Parathyroid adenoma (tissue), 2 donors: ENCODE data around the gene FUT6.

Experiments
- H2AFZ ChIP-seq: fragments of 300-600 bp; sonication (generic); one replicate; pipeline ENCODE4 v1.7.0; 2017; ENCODE audit warnings: antibody characterized with exemption, mild to moderate bottlenecking
- H3K27ac ChIP-seq: fragments of 300-600 bp; sonication (generic); one replicate; pipeline ENCODE4 v1.7.0; 2017
- H3K27me3 ChIP-seq: fragments of 300-600 bp; sonication (generic); one replicate; pipeline ENCODE4 v1.7.0; 2017; ENCODE audit warnings: low read length; ENCODE audit not compliant: control insufficient read depth, insufficient read depth
- H3K36me3 ChIP-seq: fragments of 300-600 bp; sonication (generic); one replicate; pipeline ENCODE4 v1.7.0; 2017; ENCODE audit warnings: low read length; ENCODE audit not compliant: control insufficient read depth, insufficient read depth
- H3K4me1 ChIP-seq: fragments of 300-600 bp; sonication (generic); one replicate; pipeline ENCODE4 v1.7.0; 2017; ENCODE audit warnings: control low read depth
- H3K4me2 ChIP-seq: fragments of 300-600 bp; sonication (generic); one replicate; pipeline ENCODE4 v1.7.0; 2017; ENCODE audit warnings: low read length
- H3K4me3 ChIP-seq: fragments of 300-600 bp; sonication (generic); one replicate; pipeline ENCODE4 v1.7.0; 2017; ENCODE audit warnings: low read depth, low read length
- H3K79me2 ChIP-seq: fragments of 300-600 bp; sonication (generic); one replicate; pipeline ENCODE4 v1.7.0; 2017; ENCODE audit warnings: control low read depth
- H3K9ac ChIP-seq: fragments of 300-600 bp; sonication (generic); one replicate; pipeline ENCODE4 v1.7.0; 2017; ENCODE audit warnings: mild to moderate bottlenecking
- H3K9me3 ChIP-seq: fragments of 300-600 bp; sonication (generic); one replicate; pipeline ENCODE4 v1.7.0; 2017; ENCODE audit warnings: low read length; ENCODE audit not compliant: control insufficient read depth
- TF ChIP-seq, protein P1 (sequence below): fragments of 300-600 bp; sonication (generic); IDR thresholded peaks from one replicate; pipeline ENCODE4 v1.7.0; 2017; ENCODE audit warnings: antibody characterized with exemption, mild to moderate bottlenecking
- donor health status: primary hyperparathyroidism.

Gene FUT6

DNA sequence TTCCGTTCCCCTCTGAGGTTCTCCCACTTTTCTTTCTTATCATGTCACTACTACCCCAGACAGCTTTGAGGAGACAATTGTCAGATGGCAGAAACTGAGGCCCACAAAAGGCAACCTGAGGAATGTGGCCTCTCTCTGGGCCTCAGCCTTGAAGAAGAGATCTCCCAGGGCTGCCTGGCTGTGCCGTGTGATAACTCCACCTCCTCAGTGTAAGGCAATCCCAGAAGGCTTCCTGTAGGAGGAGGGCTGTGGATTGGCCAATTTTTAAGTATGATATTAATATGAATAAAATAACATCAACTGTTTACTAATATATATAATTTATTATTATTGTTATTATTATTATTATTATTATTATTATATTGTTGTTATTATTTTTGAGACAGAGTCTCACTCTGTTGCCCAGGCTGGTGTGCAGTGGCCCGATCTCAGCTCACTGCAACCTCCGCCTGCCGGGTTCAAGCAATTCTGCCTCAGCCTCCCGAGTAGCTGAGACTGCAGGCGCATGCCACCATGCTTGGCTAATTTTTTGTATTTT, 44.1 kb downstream of the FUT6 start:
- H3K4me2 ChIP-seq = no peak overlapping the region
- H3K4me1 ChIP-seq = no peaks in the 10 kb centered on the region
- no peaks in the 10 kb centered on the region for H3K36me3 ChIP-seq
- H3K9me3 ChIP-seq = no peaks in the 10 kb centered on the region
- no peak overlapping the region for H3K27ac ChIP-seq
- TF ChIP-seq, protein P1, sequence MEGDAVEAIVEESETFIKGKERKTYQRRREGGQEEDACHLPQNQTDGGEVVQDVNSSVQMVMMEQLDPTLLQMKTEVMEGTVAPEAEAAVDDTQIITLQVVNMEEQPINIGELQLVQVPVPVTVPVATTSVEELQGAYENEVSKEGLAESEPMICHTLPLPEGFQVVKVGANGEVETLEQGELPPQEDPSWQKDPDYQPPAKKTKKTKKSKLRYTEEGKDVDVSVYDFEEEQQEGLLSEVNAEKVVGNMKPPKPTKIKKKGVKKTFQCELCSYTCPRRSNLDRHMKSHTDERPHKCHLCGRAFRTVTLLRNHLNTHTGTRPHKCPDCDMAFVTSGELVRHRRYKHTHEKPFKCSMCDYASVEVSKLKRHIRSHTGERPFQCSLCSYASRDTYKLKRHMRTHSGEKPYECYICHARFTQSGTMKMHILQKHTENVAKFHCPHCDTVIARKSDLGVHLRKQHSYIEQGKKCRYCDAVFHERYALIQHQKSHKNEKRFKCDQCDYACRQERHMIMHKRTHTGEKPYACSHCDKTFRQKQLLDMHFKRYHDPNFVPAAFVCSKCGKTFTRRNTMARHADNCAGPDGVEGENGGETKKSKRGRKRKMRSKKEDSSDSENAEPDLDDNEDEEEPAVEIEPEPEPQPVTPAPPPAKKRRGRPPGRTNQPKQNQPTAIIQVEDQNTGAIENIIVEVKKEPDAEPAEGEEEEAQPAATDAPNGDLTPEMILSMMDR = no peak
- no peaks in the 10 kb centered on the region for H3K79me2 ChIP-seq
- no peak overlapping the region for H3K4me3 ChIP-seq
- no peak overlapping the region for H3K9ac ChIP-seq
- H2AFZ ChIP-seq = no peak overlapping the region
- no peaks in the 10 kb centered on the region for H3K27me3 ChIP-seq

DNA sequence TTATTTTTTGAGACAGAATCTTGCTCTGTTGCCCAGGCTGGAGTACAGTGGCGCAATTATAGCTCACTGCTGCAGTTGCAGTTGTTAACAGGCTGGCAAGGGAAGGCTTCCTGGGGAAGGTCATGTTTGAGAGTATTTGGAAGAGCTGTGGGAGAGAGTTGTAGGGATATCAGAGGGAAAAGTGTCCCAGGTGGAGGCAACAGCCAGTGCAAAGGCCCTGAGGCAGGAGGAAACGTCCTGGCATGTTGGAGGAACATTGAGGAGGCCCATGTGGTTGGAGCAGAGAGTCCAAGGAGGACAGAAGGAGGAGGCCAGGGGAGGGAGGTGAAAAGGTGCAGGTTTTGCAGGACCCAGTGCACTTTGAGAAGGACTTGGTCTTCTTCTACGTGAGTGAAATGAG, 46.3 kb downstream of the FUT6 start:
- H3K27ac ChIP-seq = no peak overlapping the region
- no peaks in the 10 kb centered on the region for H3K79me2 ChIP-seq
- no peaks in the 10 kb centered on the region for H3K27me3 ChIP-seq
- no peak overlapping the region for H2AFZ ChIP-seq
- no peak overlapping the region for H3K4me3 ChIP-seq
- H3K4me2 ChIP-seq = no peak overlapping the region
- no peaks in the 10 kb centered on the region for H3K4me1 ChIP-seq
- no peak overlapping the region for H3K9ac ChIP-seq
- no peaks in the 10 kb centered on the region for H3K36me3 ChIP-seq
- TF ChIP-seq, protein P1 = no peak
- no peaks in the 10 kb centered on the region for H3K9me3 ChIP-seq

DNA sequence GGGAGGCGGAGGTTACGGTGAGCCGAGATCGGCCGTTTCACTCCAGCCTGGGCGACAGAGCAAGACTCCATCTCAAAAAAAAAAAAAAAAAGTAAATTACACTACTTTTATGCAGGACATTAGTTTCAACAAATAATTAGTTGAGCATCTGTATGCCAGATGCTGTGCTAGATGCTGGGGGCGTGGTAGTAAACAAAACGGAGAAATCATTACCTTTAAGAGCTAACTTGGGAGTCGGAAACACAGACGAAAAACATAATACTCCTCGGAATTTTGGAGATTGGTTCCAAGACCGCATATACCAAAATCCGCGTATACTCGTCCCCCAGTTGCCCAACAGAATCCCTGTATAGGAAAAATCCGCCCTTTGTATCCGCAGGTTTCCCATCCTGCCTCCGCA, 47.3 kb downstream of the FUT6 start:
- Histone ChIP-seq H3K27me3 (no peaks in the 10 kb centered on the region), H3K27ac (no peak overlapping the region), H3K4me1 (no peaks in the 10 kb centered on the region), H2AFZ (no peak overlapping the region), H3K4me3 (no peak overlapping the region), H3K4me2 (no peak overlapping the region), H3K36me3 (no peaks in the 10 kb centered on the region), H3K79me2 (no peaks in the 10 kb centered on the region), H3K9me3 (no peaks in the 10 kb centered on the region), H3K9ac (no peak overlapping the region)
- TF ChIP-seq, protein P1 = no peak

GRCh38 chr19:5790559-5791520, 48.7 kb downstream of the FUT6 start, which contains the start of gene DUS3L:
TSS of gene DUS3L (minus strand) at chr19:5791163. CDS start at chr19:5791141, 22 bp downstream.
- Histone ChIP-seq H3K4me3 (peak within 1 kb of the TSS; percentile 90), H3K4me1 (no peaks in the 10 kb centered on the region), H3K27me3 (no peaks in the 10 kb centered on the region), H3K36me3 (no peaks in the 10 kb centered on the region), H3K79me2 (no peaks in the 10 kb centered on the region), H3K27ac (peak within 1 kb of the TSS; percentile 87), H3K9me3 (no peaks in the 10 kb centered on the region), H2AFZ (peak within 1 kb of the TSS; percentile 87), H3K4me2 (peak within 1 kb of the TSS; percentile 76), H3K9ac (no peak within 1 kb of the TSS)
- TF ChIP-seq, protein P1 = no peak
